GM21717 (cell line): ENCODE results near the gene AOC3.
"Not testable (repeated sequence)": the region's sequence is repeated elsewhere in the genome, so short reads cannot be mapped to it uniquely, and the experiment has no call there.

ENCODE experiments used
- ATAC-seq: cut with Tn5 transposase; IDR thresholded peaks from one replicate; pipeline ENCODE4 v1.9.1; 2021; ENCODE audit warnings: mild to moderate bottlenecking, moderate library complexity; ENCODE audit not compliant: unreplicated experiment

Gene AOC3

DNA sequence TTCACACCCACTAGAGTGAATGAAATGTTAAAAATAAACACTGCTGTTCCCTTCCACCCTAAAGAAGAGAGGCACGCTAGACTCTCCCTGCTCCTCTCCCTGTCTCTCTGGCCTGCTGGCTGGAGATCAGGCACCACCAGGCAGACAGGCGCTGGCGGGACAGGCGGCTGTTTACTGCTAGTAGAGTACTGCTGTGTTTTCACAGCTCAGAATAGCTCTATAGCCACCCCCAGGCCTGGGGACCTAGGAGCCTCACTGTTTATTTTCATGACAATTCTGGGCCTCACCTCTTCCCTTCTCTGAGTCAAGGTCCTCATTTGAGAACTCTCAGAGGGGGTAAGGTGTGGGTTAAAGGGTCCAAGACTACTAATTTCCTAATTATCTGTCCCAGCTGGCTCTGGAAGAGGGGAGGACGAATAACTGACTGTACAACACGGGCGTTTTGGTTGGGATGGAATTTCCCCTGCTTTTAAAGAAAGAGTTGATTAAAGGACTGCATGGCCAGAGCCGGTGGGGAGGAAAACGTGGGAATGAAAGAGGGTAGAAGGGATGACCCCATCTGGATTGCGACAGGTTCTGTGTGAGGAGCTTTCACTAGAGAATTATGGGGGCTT is 40.6 kb downstream of the AOC3 start:
- no peak for ATAC-seq

DNA sequence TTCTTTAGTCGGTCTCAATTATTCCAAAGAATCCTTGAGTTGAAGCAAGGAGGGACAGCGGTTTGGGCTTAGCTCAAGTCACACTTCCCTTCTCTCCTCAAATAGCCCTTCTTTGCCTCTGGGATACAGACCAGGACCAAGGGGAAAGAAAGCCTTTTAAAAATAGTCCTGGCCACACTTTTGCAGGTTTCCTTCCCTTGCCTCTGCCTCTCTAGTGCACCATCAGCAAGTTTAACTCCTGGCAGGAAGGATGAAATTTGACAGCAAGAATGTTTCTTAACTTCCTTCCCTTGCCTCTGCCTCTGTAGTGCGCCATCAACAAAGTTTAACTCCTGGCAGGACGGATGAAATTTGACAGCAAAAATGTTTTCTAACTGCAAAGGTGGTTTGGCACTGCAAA is 42.4 kb downstream of the AOC3 start:
- no peak for ATAC-seq

DNA sequence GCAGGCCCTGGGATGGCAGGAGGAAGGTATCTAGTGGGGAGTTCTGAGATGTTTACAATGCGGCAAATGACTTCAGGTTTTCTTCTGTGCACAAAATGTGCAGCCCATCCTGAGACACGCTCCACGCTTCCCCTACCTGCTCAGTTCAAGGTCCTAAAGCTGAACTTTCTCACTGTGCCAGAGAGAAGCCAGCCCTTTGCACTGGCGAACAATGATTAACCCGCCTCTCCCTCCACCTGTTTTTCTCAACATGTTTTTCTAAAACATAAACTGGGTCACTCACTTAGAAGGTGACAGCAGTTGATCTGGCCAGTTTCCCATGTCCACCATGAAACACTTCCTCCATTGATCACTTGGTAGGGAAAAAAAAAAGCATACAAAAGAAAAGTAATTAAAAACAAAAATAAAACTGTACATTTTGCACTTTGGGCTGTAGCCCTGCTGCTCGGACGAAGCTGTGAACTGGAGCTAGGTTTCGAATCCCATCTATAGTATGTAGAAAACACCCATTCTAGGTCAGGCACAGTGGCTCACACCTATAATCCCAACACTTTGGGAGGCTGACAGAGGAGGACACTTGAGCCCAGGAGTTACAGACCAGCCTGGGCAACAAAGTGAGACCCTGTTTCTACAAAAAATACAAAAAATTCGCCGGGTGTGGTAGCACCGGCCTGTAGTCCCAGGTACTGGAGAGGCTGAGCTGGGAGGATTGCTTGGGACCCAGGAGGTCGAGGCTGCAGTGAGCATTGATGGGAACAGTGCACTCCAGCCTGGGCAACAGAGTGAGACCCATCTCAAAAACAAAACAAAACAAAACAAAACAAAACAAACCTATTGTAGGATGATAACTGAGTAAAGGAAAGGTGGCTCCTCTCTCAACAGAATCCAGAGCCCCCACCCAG is 43.5 kb downstream of the AOC3 start:
- no peak for ATAC-seq

DNA sequence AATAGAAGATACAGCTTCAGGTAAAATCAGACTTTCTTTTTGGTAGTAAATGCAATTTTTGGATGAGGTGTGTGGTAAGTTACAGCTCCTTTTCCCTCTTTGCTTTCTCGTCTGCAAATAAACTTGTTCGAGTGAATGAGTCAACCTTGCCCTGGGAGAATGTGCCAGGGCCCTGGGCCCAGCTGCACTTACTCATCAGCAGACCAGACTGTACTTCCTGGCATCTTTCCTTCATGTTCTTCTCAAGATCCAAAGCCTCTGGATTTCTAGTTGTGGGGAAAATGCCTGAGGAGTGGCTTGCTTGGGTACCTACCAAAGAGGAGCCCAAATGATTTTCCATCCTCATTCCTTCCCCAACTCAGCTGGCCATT is 44.2 kb downstream of the AOC3 start:
- no peak for ATAC-seq

DNA sequence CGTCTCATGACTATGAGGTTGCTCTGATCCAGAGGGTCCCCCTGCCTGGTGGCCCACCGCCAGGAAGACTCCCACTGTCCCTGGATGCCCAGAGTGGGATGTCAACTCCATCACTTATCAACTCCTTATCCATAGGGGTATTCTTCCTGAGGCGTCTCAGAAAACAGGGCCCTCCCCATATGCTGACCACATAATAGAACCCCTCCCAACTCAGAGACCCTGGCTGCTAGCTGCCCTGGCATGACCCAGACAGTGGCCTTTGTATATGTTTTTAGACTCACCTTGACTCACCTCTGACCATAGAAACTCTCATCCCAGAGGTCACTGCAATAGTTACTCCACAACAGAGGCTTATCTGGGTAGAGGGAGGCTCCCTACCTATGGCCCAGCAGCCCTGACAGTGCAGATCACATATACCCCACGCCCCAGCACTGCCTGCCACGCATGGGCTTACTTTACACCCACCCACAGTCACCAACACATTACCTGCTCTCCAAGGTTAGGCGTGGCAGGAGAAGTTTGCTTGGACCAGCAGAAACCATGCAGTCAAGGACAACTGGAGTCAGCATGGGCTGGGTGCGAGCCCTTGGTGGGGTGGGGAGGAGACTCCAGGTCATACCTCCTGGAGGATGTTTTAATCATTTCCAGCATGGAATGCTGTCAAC is 47.3 kb downstream of the AOC3 start:
- no peak for ATAC-seq

DNA sequence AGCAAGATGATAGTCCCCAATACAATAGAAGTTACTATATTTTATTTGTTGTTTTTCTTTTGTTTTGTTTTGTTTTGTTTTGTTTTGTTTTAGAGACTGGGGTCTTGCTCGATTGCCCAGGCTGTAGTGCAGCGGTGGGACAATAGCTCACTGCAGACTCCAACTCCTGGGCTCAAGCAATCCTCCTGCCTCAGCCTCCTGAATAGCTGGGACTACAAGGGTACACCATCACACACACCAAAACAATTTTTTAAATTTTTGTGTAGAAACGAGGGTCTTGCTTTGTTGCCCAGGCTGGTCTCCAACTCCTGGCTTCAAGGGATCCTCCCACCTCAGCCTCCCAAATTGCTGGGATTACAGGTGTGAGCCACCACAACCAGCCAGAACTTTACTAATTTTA is 49.0 kb downstream of the AOC3 start:
- not testable (repeated sequence) for ATAC-seq

DNA sequence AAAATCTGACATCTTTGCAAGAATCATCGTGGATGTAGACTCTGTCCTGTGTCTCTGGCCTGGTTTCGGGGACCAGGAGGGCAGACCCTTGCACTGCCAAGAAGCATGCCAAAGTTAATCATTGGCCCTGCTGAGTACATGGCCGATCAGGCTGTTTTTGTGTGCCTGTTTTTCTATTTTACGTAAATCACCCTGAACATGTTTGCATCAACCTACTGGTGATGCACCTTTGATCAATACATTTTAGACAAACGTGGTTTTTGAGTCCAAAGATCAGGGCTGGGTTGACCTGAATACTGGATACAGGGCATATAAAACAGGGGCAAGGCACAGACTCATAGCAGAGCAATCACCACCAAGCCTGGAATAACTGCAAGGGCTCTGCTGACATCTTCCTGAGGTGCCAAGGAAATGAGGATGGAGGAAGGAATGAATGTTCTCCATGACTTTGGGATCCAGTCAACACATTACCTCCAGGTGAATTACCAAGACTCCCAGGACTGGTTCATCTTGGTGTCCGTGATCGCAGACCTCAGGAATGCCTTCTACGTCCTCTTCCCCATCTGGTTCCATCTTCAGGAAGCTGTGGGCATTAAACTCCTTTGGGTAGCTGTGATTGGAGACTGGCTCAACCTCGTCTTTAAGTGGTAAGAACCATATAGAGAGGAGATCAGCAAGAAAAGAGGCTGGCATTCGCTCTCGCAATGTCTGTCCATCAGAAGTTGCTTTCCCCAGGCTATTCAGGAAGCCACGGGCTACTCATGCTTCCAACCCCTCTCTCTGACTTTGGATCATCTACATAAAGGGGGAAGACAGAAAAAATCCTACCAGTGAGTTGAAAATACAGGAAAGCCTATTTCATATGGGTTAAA is 49.7 kb downstream of the AOC3 start, which contains the start of gene G6PC1:
Gene G6PC1 (plus strand): TSS at position 340 of the 872 bp plus-strand sequence. CDS start 78 bp downstream, at position 418.
- ATAC-seq = no peak

DNA sequence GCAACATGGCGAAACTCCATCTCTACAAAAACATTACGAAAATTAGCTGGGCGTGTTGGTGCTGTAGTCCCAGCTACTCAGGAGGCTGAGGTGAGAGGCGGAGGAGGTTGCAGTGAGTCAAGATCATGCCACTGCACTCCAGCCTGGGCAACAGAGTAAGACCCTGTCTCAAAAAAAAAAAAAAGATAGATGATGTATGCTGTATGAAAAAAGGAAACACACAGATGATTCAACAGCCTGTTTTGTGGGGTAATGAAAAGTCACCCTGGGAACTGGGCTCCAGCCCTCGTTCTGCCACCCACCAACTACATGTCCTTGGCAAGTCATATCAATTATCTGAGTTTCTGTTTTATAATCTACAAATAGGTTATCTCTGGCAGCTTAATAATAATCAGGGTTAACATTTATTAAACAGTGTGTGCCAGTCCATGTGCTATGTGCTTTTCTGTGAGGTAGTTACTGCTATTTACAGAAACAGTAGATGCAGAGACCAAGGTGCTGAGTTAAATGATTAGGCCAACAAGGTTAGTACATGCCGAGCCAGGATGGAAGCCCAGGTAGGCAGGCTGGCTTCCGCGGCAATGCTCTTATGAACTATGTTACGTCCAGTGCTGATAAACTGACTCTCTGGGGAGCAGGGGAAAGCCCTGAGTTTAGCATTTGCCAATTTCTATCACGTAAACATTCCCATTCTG is 50.7 kb downstream of the AOC3 start:
- no peak for ATAC-seq

DNA sequence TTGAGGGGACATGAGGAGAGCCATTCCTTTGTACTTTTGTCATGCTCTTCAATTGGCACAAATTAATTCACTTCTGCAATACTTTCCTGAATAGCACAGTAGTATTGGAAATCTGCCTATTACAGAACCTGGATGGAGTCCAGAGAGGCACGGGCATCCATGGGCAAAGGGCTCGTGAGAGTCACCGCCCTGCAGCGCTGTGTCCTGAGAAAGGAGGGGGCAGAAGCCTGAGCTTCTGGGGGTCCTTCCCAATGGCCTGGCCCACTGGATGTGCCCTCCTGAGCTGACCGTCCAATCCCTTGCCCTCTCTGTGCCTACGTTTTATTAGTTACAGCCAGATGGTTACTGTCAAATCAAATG is 53.1 kb downstream of the AOC3 start:
- ATAC-seq = no peak

DNA sequence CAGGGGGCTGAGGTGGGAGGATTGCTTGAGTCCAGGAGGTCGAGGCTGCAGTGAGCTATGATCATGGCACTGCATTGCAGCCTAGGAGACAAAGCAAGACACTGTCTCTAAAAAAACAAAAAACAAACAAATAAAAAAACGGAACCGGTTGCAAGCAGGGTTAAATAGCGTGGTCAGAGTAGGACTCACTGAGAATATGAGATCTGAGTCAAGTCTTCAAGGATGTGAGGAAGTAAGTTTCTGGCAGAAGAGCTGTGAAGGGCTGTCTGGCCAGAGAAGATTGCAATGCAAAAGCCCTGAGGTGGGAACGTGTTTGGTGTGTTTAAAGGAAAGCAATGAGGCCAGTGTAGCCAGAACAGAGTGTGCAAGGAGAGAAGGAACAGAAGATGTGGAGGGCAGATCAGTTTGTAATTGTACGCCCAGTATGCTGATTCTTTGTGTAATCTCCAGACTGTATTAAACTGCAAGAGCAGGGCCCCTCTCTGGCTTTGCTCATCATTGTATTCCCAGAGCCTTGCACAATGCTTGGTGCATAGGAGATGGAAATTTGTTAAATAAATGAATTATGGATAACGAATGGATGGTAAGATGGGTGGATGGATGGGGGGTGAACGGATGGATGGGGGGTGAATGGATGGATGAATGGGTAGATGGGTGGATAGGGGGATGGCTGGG is 55.9 kb downstream of the AOC3 start:
- no peak for ATAC-seq
